IMR-90 (cell line): ENCODE measurements around the gene PCDHGB5. TPM values are rescaled to one million over a fixed set of nuclear protein-coding genes. Genes with fewer than 3 reads are reported as not detected.
"Not testable (repeated sequence)": the region's sequence is repeated elsewhere in the genome, so short reads cannot be mapped to it uniquely, and the experiment has no call there.

ENCODE experiments used
- ATAC-seq: fragments of 200-7000 bp; cut with Tn5 transposase; 2 replicates; pipeline ENCODE4 v1.9.1; 2020; ENCODE audit warnings: low read depth, mild to moderate bottlenecking, moderate library complexity
- BruUV-seq: library from RNA; stranded (reverse); fragments of 400-500 nt; replicated peaks from 2 replicates; lab custom pipeline; 2021; lab: Mats Ljungman, UMichigan
- CTCF ChIA-PET: fragments of 300-600 bp; formaldehyde crosslinking; extraction: SDS; loops from one replicate; lab custom pipeline; 2021; ENCODE audit warnings: antibody characterized with exemption; lab: Yijun Ruan, JAX
- POLR2A ChIA-PET: fragments of 300-600 bp; sonication (Branson Sonifier 250); formaldehyde crosslinking; loops from one replicate; lab custom pipeline; 2022; ENCODE audit warnings: antibody characterized with exemption; ENCODE audit not compliant: unreplicated experiment; lab: Charles Lee
- DNase-seq: peaks from one replicate; pipeline ENCODE4 v3.0.0; 2013
- H2AFZ ChIP-seq: replicated peaks from 2 replicates; pipeline ENCODE3; 2013; ENCODE audit warnings: low read length, mild to moderate bottlenecking; ENCODE audit not compliant: poor library complexity
- H2AK5ac ChIP-seq: 2 replicates; pipeline ENCODE4 v1.6.1; 2013; ENCODE audit warnings: low read depth, low read length, inconsistent platforms
- H2AK9ac ChIP-seq: replicated peaks from 2 replicates; pipeline ENCODE3; 2013; ENCODE audit warnings: mild to moderate bottlenecking, low read depth, low read length, moderate library complexity; ENCODE audit not compliant: poor library complexity
- H2BK120ac ChIP-seq: 2 replicates; pipeline ENCODE4 v1.6.1; 2013; ENCODE audit warnings: low read depth, low read length, inconsistent platforms
- H2BK15ac ChIP-seq: 3 replicates; pipeline ENCODE4 v1.6.1; 2013; ENCODE audit warnings: low read depth, low read length, inconsistent platforms
- H2BK20ac ChIP-seq: 2 replicates; pipeline ENCODE4 v1.6.1; 2013; ENCODE audit warnings: low read depth, mild to moderate bottlenecking, inconsistent platforms, low read length, moderate library complexity
- H2BK5ac ChIP-seq: 2 replicates; pipeline ENCODE4 v1.6.1; 2013; ENCODE audit warnings: mild to moderate bottlenecking, low read depth, low read length, inconsistent platforms; ENCODE audit not compliant: poor library complexity, severe bottlenecking
- H3K14ac ChIP-seq: replicated peaks from 2 replicates; pipeline ENCODE4 v1.6.1; 2013; ENCODE audit warnings: low read depth, low read length, inconsistent platforms
- H3K18ac ChIP-seq: 2 replicates; pipeline ENCODE4 v1.6.1; 2013; ENCODE audit warnings: low read depth, low read length, control low read depth
- H3K23ac ChIP-seq: 2 replicates; pipeline ENCODE4 v1.6.1; 2013; ENCODE audit warnings: low read depth, low read length, inconsistent platforms
- H3K27ac ChIP-seq: 2 replicates; pipeline ENCODE4 v1.5.1; 2013; ENCODE audit warnings: mild to moderate bottlenecking, control low read depth, low read length; ENCODE audit not compliant: insufficient read depth
- H3K27me3 ChIP-seq: 2 replicates; pipeline ENCODE4 v1.6.1; 2013; ENCODE audit warnings: low read length; ENCODE audit not compliant: control insufficient read depth, insufficient read depth
- H3K36me3 ChIP-seq: 2 replicates; pipeline ENCODE4 v1.6.1; 2013; ENCODE audit warnings: low read length, mixed read lengths; ENCODE audit not compliant: control insufficient read depth, insufficient read depth
- H3K4ac ChIP-seq: 2 replicates; pipeline ENCODE4 v1.6.1; 2013; ENCODE audit warnings: low read depth, low read length, inconsistent platforms
- H3K4me1 ChIP-seq: 2 replicates; pipeline ENCODE4 v1.6.1; 2013; ENCODE audit warnings: low read length, mixed read lengths; ENCODE audit not compliant: control insufficient read depth, insufficient read depth
- H3K4me2 ChIP-seq: 2 replicates; pipeline ENCODE4 v1.6.1; 2013; ENCODE audit warnings: low read depth, mild to moderate bottlenecking, control low read depth, low read length, moderate library complexity
- H3K4me3 ChIP-seq: 2 replicates; pipeline ENCODE4 v1.5.1; 2013; ENCODE audit warnings: low read depth, mild to moderate bottlenecking, control low read depth, low read length, moderate library complexity; ENCODE audit not compliant: insufficient read depth
- H3K56ac ChIP-seq: 2 replicates; pipeline ENCODE4 v1.6.1; 2013; ENCODE audit warnings: low read length, inconsistent platforms; ENCODE audit not compliant: insufficient read depth; ENCODE audit errors: extremely low read depth
- H3K79me1 ChIP-seq, 2 experiments: 2 replicates each; pipeline ENCODE4 v1.6.1; 2013; ENCODE audit warnings: low read length in 2 of 2, inconsistent platforms in 1 of 2, low read depth in 1 of 2
- H3K9ac ChIP-seq: 2 replicates; pipeline ENCODE4 v1.6.1; 2013; ENCODE audit warnings: low read depth, low read length, control low read depth
- H3K9me1 ChIP-seq: 2 replicates; pipeline ENCODE4 v1.6.1; 2013; ENCODE audit warnings: low read length, inconsistent platforms; ENCODE audit not compliant: insufficient read depth
- H3K9me3 ChIP-seq: 2 replicates; pipeline ENCODE4 v1.6.1; 2013; ENCODE audit warnings: low read length; ENCODE audit not compliant: control insufficient read depth, insufficient read depth
- H4K20me1 ChIP-seq: 2 replicates; pipeline ENCODE4 v1.6.1; 2013; ENCODE audit warnings: low read length, inconsistent platforms; ENCODE audit not compliant: insufficient read depth
- H4K5ac ChIP-seq: 2 replicates; pipeline ENCODE4 v1.6.1; 2013; ENCODE audit warnings: mild to moderate bottlenecking, low read depth, low read length, control low read depth
- H4K8ac ChIP-seq, 2 experiments: 2 replicates each; pipeline ENCODE4 v1.6.1; 2013; ENCODE audit warnings: low read depth in 2 of 2, low read length in 2 of 2, control low read depth in 1 of 2, inconsistent platforms in 1 of 2
- H4K91ac ChIP-seq: 2 replicates; pipeline ENCODE4 v1.6.1; 2013; ENCODE audit warnings: low read depth, low read length, inconsistent platforms; ENCODE audit not compliant: insufficient read depth
- WGBS, 2 experiments: methylation state at CpG; one replicate each; pipeline versions ENCODE4 v1.1.5 to v1.1.7; 2013; ENCODE audit warnings: missing lambda C conversion rate in 2 of 2; ENCODE audit not compliant: insufficient read length in 1 of 2; ENCODE audit errors: extremely low coverage in 2 of 2; 5-methylcytosine and 5-hydroxymethylcytosine counted together
- dilution Hi-C: fragments of 300-500 bp; cut with HindIII; formaldehyde crosslinking; loops from one replicate; pipeline ENCODE4 v1.14.3; 2018; ENCODE audit warnings: low sequenced_read_pairs; ENCODE audit not compliant: unreplicated experiment
- in situ Hi-C: fragments of 300-500 bp; cut with MboI; formaldehyde crosslinking; loops from 3 replicates; pipeline ENCODE4 v1.14.3; 2019; ENCODE audit warnings: low sequenced_read_pairs, inconsistent platforms, mixed read lengths
- intact Hi-C: fragments of 100-400 bp; cut with micrococcal nuclease; formaldehyde crosslinking; loops from 2 replicates; pipeline ENCODE4 v1.10.0; 2022
- polyA plus RNA-seq, 3 experiments: library from polyadenylated mRNA; depleted of rRNA; stranded (reverse); fragments of >200 nt; gene quantifications; 2 replicates each; pipeline ENCODE4 v1.2.3, GENCODE V29; 2012; ENCODE audit warnings: low replicate concordance in 1 of 3
- total RNA-seq: library from RNA; depleted of rRNA; stranded (reverse); fragments of >200 nt; gene quantifications from 2 replicates; pipeline ENCODE4 v1.2.3, GENCODE V29; 2012

The PCDHGB5 gene
- total and polyA plus RNA-seq, 2 of the 4 experiments (the other 2 are of a cell fraction): 17.2 to 20.0 TPM

DNA sequence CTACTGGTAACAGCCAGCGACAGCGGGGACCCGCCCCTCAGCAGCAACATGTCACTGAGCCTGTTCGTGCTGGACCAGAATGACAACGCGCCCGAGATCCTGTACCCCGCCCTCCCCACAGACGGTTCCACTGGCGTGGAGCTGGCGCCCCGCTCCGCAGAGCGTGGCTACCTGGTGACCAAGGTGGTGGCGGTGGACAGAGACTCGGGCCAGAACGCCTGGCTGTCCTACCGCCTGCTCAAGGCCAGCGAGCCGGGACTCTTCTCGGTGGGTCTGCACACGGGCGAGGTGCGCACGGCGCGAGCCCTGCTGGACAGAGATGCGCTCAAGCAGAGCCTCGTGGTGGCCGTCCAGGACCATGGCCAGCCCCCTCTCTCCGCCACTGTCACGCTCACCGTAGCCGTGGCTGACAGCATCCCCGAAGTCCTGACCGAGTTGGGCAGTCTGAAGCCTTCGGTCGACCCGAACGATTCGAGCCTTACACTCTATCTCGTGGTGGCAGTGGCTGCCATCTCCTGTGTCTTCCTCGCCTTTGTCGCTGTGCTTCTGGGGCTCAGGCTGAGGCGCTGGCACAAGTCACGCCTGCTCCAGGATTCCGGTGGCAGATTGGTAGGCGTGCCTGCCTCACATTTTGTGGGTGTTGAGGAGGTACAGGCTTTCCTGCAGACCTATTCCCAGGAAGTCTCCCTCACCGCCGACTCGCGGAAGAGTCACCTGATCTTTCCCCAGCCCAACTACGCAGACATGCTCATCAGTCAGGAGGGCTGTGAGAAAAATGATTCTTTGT is 3.2 kb upstream of the PCDHGB5 start:
- H3K9me1 ChIP-seq, H3K14ac ChIP-seq, H2BK15ac ChIP-seq, H2BK20ac ChIP-seq, BruUV-seq, H2AK5ac ChIP-seq, H2AK9ac ChIP-seq, intact Hi-C loops, H3K23ac ChIP-seq, H3K4me1 ChIP-seq, H2BK5ac ChIP-seq, H4K5ac ChIP-seq, H3K79me1 ChIP-seq, dilution Hi-C loops, H4K20me1 ChIP-seq, ATAC-seq, H4K8ac ChIP-seq, H3K56ac ChIP-seq, H3K4me2 ChIP-seq, POLR2A ChIA-PET, H3K27me3 ChIP-seq, H2BK120ac ChIP-seq, H3K18ac ChIP-seq, DNase-seq, H3K4ac ChIP-seq, H3K4me3 ChIP-seq, H3K27ac ChIP-seq, H2AFZ ChIP-seq, H3K9ac ChIP-seq, H4K91ac ChIP-seq, in situ Hi-C loops: not testable (repeated sequence)
- CTCF ChIA-PET: interaction anchor here (0.6 kb wide), 1 partner anchor 202 kb away, joined by 3 read pairs; no protein-coding TSS in a partner anchor
- Histone ChIP-seq H3K36me3 (peaks cover 23% of the 10 kb centered on the region), H3K9me3 (peaks cover 46% of the 10 kb centered on the region)
- 30% methylated on average over 2 of the region's 53 CpGs; no CpG with 5 or more reads in 1 of the 2 experiments for WGBS, 2 experiments
